Measurements from ENCODE around the gene LRP1B.

LRP1B gene

DNA sequence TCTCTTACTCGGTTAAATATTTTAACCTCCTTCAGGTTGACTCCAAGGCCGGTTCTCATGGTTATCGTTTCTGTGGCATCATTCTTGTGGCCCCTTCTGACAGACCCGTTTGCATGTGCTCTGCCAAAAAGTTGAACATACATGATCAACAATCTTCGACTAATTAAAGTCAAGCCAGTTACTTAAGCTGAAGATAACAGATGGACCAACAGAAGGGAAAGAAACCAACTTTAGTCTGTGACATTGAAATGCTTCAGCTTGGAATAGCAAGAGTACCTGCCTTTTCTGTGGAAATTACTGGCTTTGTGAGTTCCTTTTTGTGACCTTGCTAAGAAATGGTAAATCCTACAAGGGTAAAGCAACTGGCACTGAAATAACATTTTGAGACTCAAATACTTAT, 1429.1 kb downstream of the LRP1B start:
- no peak overlapping the region for H3K27ac ChIP-seq
- TF ChIP-seq, protein P1, sequence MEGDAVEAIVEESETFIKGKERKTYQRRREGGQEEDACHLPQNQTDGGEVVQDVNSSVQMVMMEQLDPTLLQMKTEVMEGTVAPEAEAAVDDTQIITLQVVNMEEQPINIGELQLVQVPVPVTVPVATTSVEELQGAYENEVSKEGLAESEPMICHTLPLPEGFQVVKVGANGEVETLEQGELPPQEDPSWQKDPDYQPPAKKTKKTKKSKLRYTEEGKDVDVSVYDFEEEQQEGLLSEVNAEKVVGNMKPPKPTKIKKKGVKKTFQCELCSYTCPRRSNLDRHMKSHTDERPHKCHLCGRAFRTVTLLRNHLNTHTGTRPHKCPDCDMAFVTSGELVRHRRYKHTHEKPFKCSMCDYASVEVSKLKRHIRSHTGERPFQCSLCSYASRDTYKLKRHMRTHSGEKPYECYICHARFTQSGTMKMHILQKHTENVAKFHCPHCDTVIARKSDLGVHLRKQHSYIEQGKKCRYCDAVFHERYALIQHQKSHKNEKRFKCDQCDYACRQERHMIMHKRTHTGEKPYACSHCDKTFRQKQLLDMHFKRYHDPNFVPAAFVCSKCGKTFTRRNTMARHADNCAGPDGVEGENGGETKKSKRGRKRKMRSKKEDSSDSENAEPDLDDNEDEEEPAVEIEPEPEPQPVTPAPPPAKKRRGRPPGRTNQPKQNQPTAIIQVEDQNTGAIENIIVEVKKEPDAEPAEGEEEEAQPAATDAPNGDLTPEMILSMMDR (conservative IDR thresholded peaks at IDR 0.05), result no peak

DNA sequence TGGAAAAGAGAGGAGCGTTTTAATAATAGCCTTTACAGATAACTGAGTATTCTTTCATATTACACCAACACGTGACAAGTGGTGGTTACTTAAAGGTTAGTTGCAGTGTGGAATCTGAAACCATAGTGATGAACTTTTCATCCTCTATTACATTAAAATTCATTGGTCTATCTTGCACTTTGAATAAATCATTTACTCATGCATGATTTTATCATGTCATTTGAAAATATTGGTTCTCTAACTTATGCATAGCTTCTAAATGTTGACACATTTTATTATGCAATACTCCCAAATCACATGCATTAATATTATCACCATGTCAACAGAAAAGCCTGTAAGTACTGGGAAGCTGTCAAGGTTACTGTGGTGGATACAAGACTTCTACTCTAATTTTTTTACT, 1432.2 kb downstream of the LRP1B start:
- TF ChIP-seq, protein P1 (conservative IDR thresholded peaks at IDR 0.05), result no peak
- H3K27ac ChIP-seq, result no peak overlapping the region

DNA sequence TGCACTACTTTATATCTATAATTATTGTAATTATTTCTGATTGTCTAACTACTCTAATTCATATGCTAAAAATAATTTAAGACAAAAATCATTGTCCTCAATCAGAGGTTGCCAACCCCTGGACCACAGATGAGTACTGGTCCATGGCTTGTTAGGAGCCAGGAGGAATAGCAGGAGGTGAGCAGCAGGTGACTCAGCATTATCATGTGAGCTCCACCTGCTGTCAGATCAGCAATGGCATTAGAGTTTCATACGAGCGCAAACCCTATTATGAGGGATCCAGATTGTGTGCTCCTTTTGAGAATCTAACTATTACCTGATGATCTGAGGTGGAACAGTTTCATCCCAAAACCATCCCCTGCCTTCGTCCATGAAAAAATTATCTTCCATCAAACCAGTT, 1434.4 kb downstream of the LRP1B start:
- TF ChIP-seq, protein P1 (conservative IDR thresholded peaks at IDR 0.05), result peak; percentile 82
- no peak overlapping the region for H3K27ac ChIP-seq

DNA sequence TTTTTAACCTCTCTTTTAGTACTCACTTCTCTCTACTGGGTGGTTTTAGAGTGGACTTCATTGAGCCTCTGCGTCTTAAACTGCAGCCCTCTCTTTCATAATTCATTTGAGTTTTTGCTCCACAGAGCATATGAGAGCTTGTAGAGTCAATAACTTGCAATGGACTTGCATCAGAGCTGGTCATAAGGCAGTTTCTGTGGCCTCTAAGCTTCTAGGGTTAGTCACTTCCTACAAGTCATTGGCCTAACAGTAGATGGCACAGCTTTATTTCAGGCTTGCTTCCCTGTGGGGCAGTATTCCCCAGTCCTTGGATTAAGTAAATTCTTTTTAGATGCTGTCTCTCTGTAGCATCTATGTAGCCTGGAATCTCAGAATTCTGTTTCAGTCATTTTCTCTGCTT, 1435.7 kb downstream of the LRP1B start:
- TF ChIP-seq, protein P1 (conservative IDR thresholded peaks at IDR 0.05), result no peak
- no peak overlapping the region for H3K27ac ChIP-seq

DNA sequence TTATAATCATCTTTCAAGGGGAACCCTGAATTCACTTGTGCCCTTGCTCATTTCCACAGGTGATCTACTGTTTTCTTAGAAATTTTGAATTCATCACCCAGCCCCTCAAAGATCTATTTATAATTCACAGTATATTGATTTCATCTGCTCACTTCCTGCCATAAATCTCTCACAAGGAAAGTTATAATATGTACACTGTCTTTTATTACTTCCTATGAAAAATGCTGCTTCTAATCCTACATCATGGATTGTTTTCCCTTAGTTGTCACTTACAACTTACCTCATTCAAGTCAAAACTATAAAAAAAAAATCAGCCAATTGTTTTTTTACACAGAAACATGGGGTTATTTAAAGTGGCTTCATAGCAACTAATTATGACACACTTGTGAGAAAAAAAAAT, 1443.0 kb downstream of the LRP1B start:
- TF ChIP-seq, protein P1 (conservative IDR thresholded peaks at IDR 0.05), result no peak
- peak overlapping the region; percentile 11; the same call in 1 of the 2 replicates for H3K27ac ChIP-seq

DNA sequence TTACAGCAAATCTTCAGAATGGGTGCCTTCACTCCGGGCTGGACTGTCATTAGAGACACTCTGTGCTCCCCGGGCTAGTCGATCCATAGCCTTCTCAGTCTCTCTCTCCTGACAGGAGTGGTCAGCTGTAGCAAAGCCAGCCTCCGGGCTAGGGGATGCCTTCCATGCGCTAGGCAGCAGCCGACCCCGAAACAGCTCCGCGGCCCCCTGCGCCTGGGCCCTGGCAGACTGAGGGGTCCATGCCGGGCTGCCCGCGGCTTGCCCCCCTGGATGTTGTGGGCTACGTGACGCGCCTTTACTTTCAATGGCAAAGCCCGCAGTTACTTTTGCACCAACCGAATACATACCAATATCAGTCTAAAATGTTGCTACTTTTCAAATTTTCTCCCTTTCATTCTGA, 1447.2 kb downstream of the LRP1B start:
- no peak overlapping the region for H3K27ac ChIP-seq
- TF ChIP-seq, protein P1 (conservative IDR thresholded peaks at IDR 0.05), result no peak

DNA sequence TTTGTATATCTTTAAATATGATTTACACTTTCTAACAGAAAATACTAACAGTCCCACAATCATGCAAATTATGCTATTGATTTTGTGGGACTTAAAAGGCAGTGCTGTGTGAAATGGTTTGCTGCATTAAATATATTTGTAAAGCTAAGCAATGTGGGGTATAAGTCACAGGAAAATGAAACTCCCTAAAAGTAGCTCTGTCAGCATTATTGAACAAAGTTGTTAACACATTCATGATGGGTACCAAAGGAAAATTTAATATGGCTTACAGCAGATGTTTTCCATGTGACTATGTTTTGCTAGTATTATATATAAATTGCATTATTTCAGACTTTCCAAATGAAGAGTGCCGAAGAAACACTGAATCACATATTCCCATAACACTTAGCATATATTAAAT, 1450.0 kb downstream of the LRP1B start:
- TF ChIP-seq, protein P1 (conservative IDR thresholded peaks at IDR 0.05), result no peak
- no peak overlapping the region for H3K27ac ChIP-seq

DNA sequence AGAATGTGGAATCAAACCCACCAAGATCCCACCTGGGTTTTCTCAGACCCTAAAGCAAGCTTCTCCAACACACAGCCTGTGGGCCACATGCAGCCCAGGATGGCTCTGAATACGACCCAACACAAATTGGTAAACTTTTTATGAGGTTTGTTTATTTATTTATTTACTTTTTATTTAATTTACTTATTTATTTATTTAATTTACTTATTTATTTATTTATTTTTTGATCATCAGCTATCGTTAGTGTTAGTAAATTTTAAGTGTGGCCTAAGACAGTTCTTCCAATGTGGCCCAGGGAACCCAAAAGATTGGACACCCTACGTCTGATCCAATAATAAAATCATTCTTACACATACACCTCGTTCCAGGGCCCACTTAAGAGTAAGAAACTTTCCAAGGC, 1451.1 kb downstream of the LRP1B start:
- H3K27ac ChIP-seq, result no peak overlapping the region
- TF ChIP-seq, protein P1 (conservative IDR thresholded peaks at IDR 0.05), result no peak
